Subcutaneous abdominal adipose tissue (tissue), 5 donors: Measurements from ENCODE around the gene GRXCR2.
"Not testable (repeated sequence)": the region's sequence is repeated elsewhere in the genome, so short reads cannot be mapped to it uniquely, and the experiment has no call there.

Source experiments
- H3K27ac ChIP-seq: one replicate; pipeline ENCODE4 v1.7.0; 2013; ENCODE audit warnings: low read depth, mild to moderate bottlenecking, inconsistent platforms, low read length, moderate library complexity
- H3K27me3 ChIP-seq, 5 donors: one replicate each; pipeline ENCODE4 v1.7.0; 2013; ENCODE audit warnings: low read length in 5 of 5, inconsistent platforms in 1 of 5; ENCODE audit not compliant: control insufficient read depth in 5 of 5, insufficient read depth in 4 of 5
- H3K36me3 ChIP-seq, 5 donors: one replicate each; pipeline ENCODE4 v1.7.0; 2013; ENCODE audit warnings: low read length in 5 of 5; ENCODE audit not compliant: control insufficient read depth in 5 of 5, insufficient read depth in 5 of 5
- H3K4me1 ChIP-seq, 5 donors: one replicate each; pipeline ENCODE4 v1.7.0; 2013; ENCODE audit warnings: low read length in 5 of 5, mild to moderate bottlenecking in 3 of 5, moderate library complexity in 1 of 5; ENCODE audit not compliant: control insufficient read depth in 5 of 5, insufficient read depth in 5 of 5
- H3K4me3 ChIP-seq, 5 donors: one replicate each; pipeline ENCODE4 v1.7.0; 2013; ENCODE audit warnings: low read length in 5 of 5, low read depth in 1 of 5
- H3K9ac ChIP-seq, 5 donors: one replicate each; pipeline ENCODE4 v1.7.0; 2013; ENCODE audit warnings: low read length in 5 of 5, mild to moderate bottlenecking in 4 of 5, moderate library complexity in 3 of 5
- H3K9me3 ChIP-seq, 5 donors: one replicate each; pipeline ENCODE4 v1.7.0; 2013; ENCODE audit warnings: low read length in 5 of 5; ENCODE audit not compliant: control insufficient read depth in 5 of 5
- donor health status: healthy.
- donor health status: healthy.
- donor health status: healthy.
- donor health status: healthy.
- donor health status: healthy.

Gene GRXCR2

GRCh38 chr5:145846081-145846480 lies 26.7 kb downstream of the GRXCR2 start:
- no peaks in the 10 kb centered on the region for H3K36me3 ChIP-seq
- H3K4me3 ChIP-seq = no peak overlapping the region

GRCh38 chr5:145841299-145841698 lies 31.5 kb downstream of the GRXCR2 start:
- H3K9ac ChIP-seq = no peak overlapping the region
- H3K4me1 ChIP-seq = no peaks in the 10 kb centered on the region
- H3K27ac ChIP-seq = no peak overlapping the region
- H3K9me3 ChIP-seq = no peaks in the 10 kb centered on the region
- H3K4me3 ChIP-seq = no peak overlapping the region
- no peaks in the 10 kb centered on the region for H3K27me3 ChIP-seq
- no peaks in the 10 kb centered on the region for H3K36me3 ChIP-seq

More at GRCh38 chr5:145846081-145846480, 26.7 kb downstream of the GRXCR2 start:
- H3K27me3 ChIP-seq = no peaks in the 10 kb centered on the region
- no peak overlapping the region for H3K9ac ChIP-seq
- no peaks in the 10 kb centered on the region for H3K4me1 ChIP-seq
- no peak overlapping the region for H3K27ac ChIP-seq
- H3K9me3 ChIP-seq = no peaks in the 10 kb centered on the region

GRCh38 chr5:145840458-145841132 lies 32.2 kb downstream of the GRXCR2 start:
- Histone ChIP-seq H3K9me3 (no peaks in the 10 kb centered on the region), H3K27me3 (no peaks in the 10 kb centered on the region), H3K9ac (no peak overlapping the region), H3K36me3 (no peaks in the 10 kb centered on the region), H3K4me3 (no peak overlapping the region), H3K27ac (no peak overlapping the region), H3K4me1 (peaks cover 4 to 6% (median 6%) of the 10 kb centered on the region in 5 donors)

DNA sequence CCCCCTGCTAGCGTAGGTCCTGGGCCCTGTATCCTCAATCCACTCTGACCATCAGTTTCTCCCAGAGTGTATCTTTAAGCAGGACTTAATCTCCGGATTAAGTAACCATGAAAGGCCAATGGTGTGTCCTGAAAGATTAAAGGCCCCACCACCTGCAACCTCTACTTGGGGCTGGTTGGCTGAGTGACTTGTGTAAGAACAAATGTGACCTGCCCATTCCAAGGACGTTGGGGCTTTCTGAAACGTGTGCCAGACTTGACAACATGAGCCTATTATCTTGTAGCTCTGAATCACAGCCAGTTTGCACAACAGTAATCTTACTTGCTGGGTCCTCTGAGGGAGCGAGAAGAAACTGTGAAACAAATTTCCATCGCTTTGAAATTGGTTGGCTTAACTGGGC lies 34.5 kb downstream of the GRXCR2 start:
- Histone ChIP-seq H3K9ac (no peak overlapping the region), H3K27me3 (no peaks in the 10 kb centered on the region), H3K4me3 (no peak overlapping the region), H3K27ac (no peak overlapping the region), H3K4me1 (peaks cover 5 to 17% (median 17%) of the 10 kb centered on the region in 5 donors), H3K9me3 (no peaks in the 10 kb centered on the region), H3K36me3 (no peaks in the 10 kb centered on the region)

GRCh38 chr5:145836241-145836640 lies 36.6 kb downstream of the GRXCR2 start:
- not testable (repeated sequence) for H3K9me3 ChIP-seq, H3K36me3 ChIP-seq, H3K27me3 ChIP-seq, H3K9ac ChIP-seq, H3K27ac ChIP-seq
- H3K4me1 ChIP-seq = peaks cover 5 to 17% (median 17%) of the 10 kb centered on the region in 5 donors
- peak overlapping the region in 3 of 5 donors; percentile 89 to 96 (median 95) for H3K4me3 ChIP-seq

DNA sequence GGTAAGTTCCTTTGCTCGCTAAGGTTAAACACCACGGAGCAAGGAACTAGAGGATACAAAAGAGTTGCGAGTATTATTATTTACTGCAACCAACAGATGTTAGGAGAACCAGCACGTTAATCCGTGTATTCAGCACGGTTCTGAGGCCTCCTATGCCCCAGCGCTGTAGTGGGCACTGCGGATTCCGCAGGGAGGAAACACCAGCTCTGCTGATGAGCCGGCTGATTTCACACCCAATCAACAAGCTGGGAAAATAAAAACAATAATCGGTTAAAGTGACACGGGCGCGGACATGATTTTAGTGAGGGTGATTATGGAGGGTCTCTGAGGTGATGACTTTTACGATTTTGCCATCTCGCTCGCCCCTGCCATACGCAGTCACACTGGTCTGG lies 37.0 kb downstream of the GRXCR2 start:
- H3K9ac ChIP-seq = peak overlapping the region; percentile 68 to 89 (median 83)
- peaks cover 5 to 17% (median 17%) of the 10 kb centered on the region in 5 donors for H3K4me1 ChIP-seq
- no peaks in the 10 kb centered on the region for H3K36me3 ChIP-seq
- H3K9me3 ChIP-seq = no peaks in the 10 kb centered on the region
- peak overlapping the region; percentile 89 to 96 (median 95) for H3K4me3 ChIP-seq
- peak overlapping the region; percentile 37 for H3K27ac ChIP-seq
- H3K27me3 ChIP-seq = no peaks in the 10 kb centered on the region

- Histone ChIP-seq H3K4me3 (peak within 1 kb of the TSS; percentile 92 to 96 (median 95)), H3K4me1 (peaks cover 5 to 17% (median 17%) of the 10 kb centered on the region in 5 donors), H3K9me3 (no peaks in the 10 kb centered on the region), H3K36me3 (no peaks in the 10 kb centered on the region), H3K27ac (peak within 1 kb of the TSS; percentile 37), H3K27me3 (no peaks in the 10 kb centered on the region), H3K9ac (peak within 1 kb of the TSS; percentile 68 to 89 (median 83))
Measured at GRCh38 chr5:145834917-145835847, 37.6 kb downstream of the GRXCR2 start, which contains the start of gene PRELID2. TSS of gene PRELID2 (minus strand) at chr5:145835342. CDS start at chr5:145835251, 91 bp downstream.

- Histone ChIP-seq H3K4me3 (peak overlapping the region; percentile 92 to 96 (median 95)), H3K4me1 (peaks cover 5 to 17% (median 17%) of the 10 kb centered on the region in 5 donors), H3K27ac (peak overlapping the region; percentile 37)
Measured at GRCh38 chr5:145834554-145834916, 38.3 kb downstream of the GRXCR2 start.

GRCh38 chr5:145833631-145834200 lies 39.1 kb downstream of the GRXCR2 start:
- H3K27me3 ChIP-seq = no peaks in the 10 kb centered on the region
- peak overlapping the region in 1 of 5 donors; percentile 95 for H3K4me3 ChIP-seq
- H3K36me3 ChIP-seq = no peaks in the 10 kb centered on the region
- no peak overlapping the region for H3K27ac ChIP-seq
- H3K4me1 ChIP-seq = peaks cover 5 to 17% (median 17%) of the 10 kb centered on the region in 5 donors
- no peak overlapping the region for H3K9ac ChIP-seq
- H3K9me3 ChIP-seq = no peaks in the 10 kb centered on the region

More at GRCh38 chr5:145834554-145834916, 38.3 kb downstream of the GRXCR2 start:
- no peaks in the 10 kb centered on the region for H3K9me3 ChIP-seq
- H3K27me3 ChIP-seq = no peaks in the 10 kb centered on the region
- H3K9ac ChIP-seq = peak overlapping the region; percentile 63 to 89 (median 83)
- no peaks in the 10 kb centered on the region for H3K36me3 ChIP-seq
